SK-N-SH (cell line): ENCODE results near the gene ADCY10. TPM values are rescaled to one million over a fixed set of nuclear protein-coding genes. Genes with fewer than 3 reads are reported as not detected.

Experiments used
- CTCF ChIA-PET: fragments of 300-600, 350-600 bp; formaldehyde crosslinking; extraction: SDS; loops from one replicate; lab custom pipeline; 2021; lab: Yijun Ruan, JAX
- POLR2A ChIA-PET: fragments of 350-600 bp; sonication (Branson Sonifier 250); formaldehyde crosslinking; extraction: SDS; loops from one replicate; lab custom pipeline; 2020; ENCODE audit warnings: antibody characterized with exemption, inconsistent platforms; lab: Yijun Ruan, JAX
- DNase-seq: peaks from one replicate; pipeline ENCODE4 v3.0.0; 2012
- H2AFZ ChIP-seq: fragments of 200-600 bp; sonication (generic); 2 replicates; pipeline ENCODE4 v1.8.1; 2016; ENCODE audit warnings: antibody characterized with exemption, mild to moderate bottlenecking, low read depth
- H3F3A ChIP-seq: fragments of 200-600 bp; sonication (generic); replicated peaks from 2 replicates; pipeline ENCODE3; 2016; ENCODE audit warnings: antibody characterized with exemption, mild to moderate bottlenecking; ENCODE audit not compliant: insufficient read depth
- H3K27ac ChIP-seq, 2 experiments: fragments of 200-500 bp in 1 of 2; fragments of 200-600 bp in 1 of 2; sonication (Bioruptor generic) in 1 of 2; sonication (generic), shearing (Covaris generic) in 1 of 2; 2 replicates each; pipeline versions ENCODE4 v1.5.1 to v1.6.1; 2014 to 2016; ENCODE audit warnings: low read depth in 2 of 2, inconsistent platforms in 1 of 2, low read length in 1 of 2, mild to moderate bottlenecking in 1 of 2, mixed read lengths in 1 of 2
- H3K27me3 ChIP-seq: fragments of 200-600 bp; sonication (generic), shearing (Covaris generic); 2 replicates; pipeline ENCODE4 v1.6.1; 2016; ENCODE audit warnings: mixed run types; ENCODE audit not compliant: insufficient read depth
- H3K36me3 ChIP-seq, 2 experiments: fragments of 200-500 bp in 1 of 2; fragments of 200-600 bp in 1 of 2; sonication (Bioruptor generic) in 1 of 2; sonication (generic) in 1 of 2; replicated peaks in 1 of 2; 2 replicates each; pipeline versions ENCODE3 to v1.5.1; 2014 to 2016; ENCODE audit warnings: low read length in 1 of 2, mild to moderate bottlenecking in 1 of 2; ENCODE audit not compliant: insufficient read depth in 2 of 2, control insufficient read depth in 1 of 2
- H3K4me1 ChIP-seq, 2 experiments: fragments of 200-500 bp in 1 of 2; fragments of 200-600 bp in 1 of 2; sonication (Bioruptor generic) in 1 of 2; sonication (generic), shearing (Covaris generic) in 1 of 2; 2 replicates each; pipeline versions ENCODE4 v1.5.1 to v1.6.1; 2014 to 2016; ENCODE audit warnings: low read depth in 1 of 2, low read length in 1 of 2, mixed run types in 1 of 2; ENCODE audit not compliant: insufficient read depth in 2 of 2, control insufficient read depth in 1 of 2
- H3K4me2 ChIP-seq: fragments of 200-600 bp; sonication (generic), shearing (Covaris generic); 2 replicates; pipeline ENCODE4 v1.6.1; 2017; ENCODE audit warnings: mixed run types
- H3K4me3 ChIP-seq, 2 experiments: fragments of 200-500 bp in 1 of 2; fragments of 200-600 bp in 1 of 2; sonication (Bioruptor generic) in 1 of 2; sonication (generic), shearing (Covaris generic) in 1 of 2; 2 replicates each; pipeline versions ENCODE4 v1.5.1 to v1.8.1; 2014 to 2016; ENCODE audit warnings: low read depth in 2 of 2, inconsistent platforms in 1 of 2, low read length in 1 of 2, mild to moderate bottlenecking in 1 of 2, mixed read lengths in 1 of 2, moderate library complexity in 1 of 2
- H3K79me2 ChIP-seq: fragments of 200-600 bp; sonication (generic); 2 replicates; pipeline ENCODE4 v1.8.1; 2017; ENCODE audit warnings: mild to moderate bottlenecking; ENCODE audit not compliant: insufficient read depth
- H3K9ac ChIP-seq: fragments of 200-600 bp; sonication (generic); 2 replicates; pipeline ENCODE4 v1.6.1; 2017; ENCODE audit warnings: mixed run types
- H3K9me2 ChIP-seq: fragments of 200-600 bp; sonication (generic); 2 replicates; pipeline ENCODE4 v1.6.1; 2017; ENCODE audit warnings: mixed run types
- H3K9me3 ChIP-seq: fragments of 200-600 bp; sonication (generic); 2 replicates; pipeline ENCODE4 v1.6.1; 2017; ENCODE audit warnings: mixed run types, mild to moderate bottlenecking, moderate library complexity
- H4K20me1 ChIP-seq: fragments of 200-600 bp; sonication (generic); 2 replicates; pipeline ENCODE4 v1.6.1; 2017; ENCODE audit warnings: mild to moderate bottlenecking, mixed run types; ENCODE audit not compliant: insufficient read depth
- CHD2 ChIP-seq: fragments of 150-350 bp; IDR thresholded peaks from 2 replicates; pipeline ENCODE4 v1.6.1; 2018; ENCODE audit warnings: low read length; ENCODE audit not compliant: partially characterized antibody
- ELF1 ChIP-seq: IDR thresholded peaks from 2 replicates; pipeline ENCODE4 v1.4.0; 2012
- EZH2phosphoT487 ChIP-seq: fragments of 200-600 bp; sonication (generic); IDR thresholded peaks from 2 replicates; pipeline ENCODE4 v1.6.1; 2017; ENCODE audit warnings: low read depth, mixed run types, mild to moderate bottlenecking, antibody characterized with exemption, moderate library complexity, borderline replicate concordance
- GABPA ChIP-seq: IDR thresholded peaks from 2 replicates; pipeline ENCODE4 v1.4.0; 2012; ENCODE audit warnings: low read depth, mild to moderate bottlenecking
- MXI1 ChIP-seq: IDR thresholded peaks from 2 replicates; pipeline ENCODE4 v1.6.1; 2012; ENCODE audit warnings: mild to moderate bottlenecking, low read depth, low read length, improper control_type of control experiment
- NFIC ChIP-seq: IDR thresholded peaks from 2 replicates; pipeline ENCODE4 v1.4.0; 2012; ENCODE audit warnings: borderline replicate concordance
- PBX3 ChIP-seq: IDR thresholded peaks from 2 replicates; pipeline ENCODE4; 2012
- POLR2AphosphoS5 ChIP-seq: IDR thresholded peaks from 2 replicates; pipeline ENCODE4 v1.6.1; 2012; ENCODE audit warnings: low read depth, low read length
- REST ChIP-seq: IDR thresholded peaks from 2 replicates; pipeline ENCODE4 v1.6.1; 2012; ENCODE audit warnings: mild to moderate bottlenecking, low read depth, low read length, moderate library complexity
- RXRA ChIP-seq: IDR thresholded peaks from 2 replicates; pipeline ENCODE4 v1.4.0; 2012; ENCODE audit warnings: low read depth, mild to moderate bottlenecking, borderline replicate concordance
- TCF12 ChIP-seq: IDR thresholded peaks from 2 replicates; pipeline ENCODE4 v1.4.0; 2012
- YY1 ChIP-seq: IDR thresholded peaks from 2 replicates; pipeline ENCODE4 v1.4.0; 2012; ENCODE audit warnings: low read depth, mild to moderate bottlenecking
- WGBS: methylation state at CpG from one replicate; pipeline ENCODE4 v1.1.6; 2017; ENCODE audit warnings: low lambda C conversion rate; 5-methylcytosine and 5-hydroxymethylcytosine counted together
- polyA plus RNA-seq, 3 experiments: library from polyadenylated mRNA; depleted of rRNA; stranded (reverse); fragments of >200 nt; gene quantifications; 2 replicates each; pipeline ENCODE4 v1.2.3, GENCODE V29; 2012

Gene ADCY10
- polyA plus RNA-seq, 1 of the 3 experiments (the other 2 are of a cell fraction): 0.10 TPM

- no peak for TF ChIP-seq PBX3
- TF ChIP-seq POLR2AphosphoS5: no peak
- no peak for TF ChIP-seq NFIC
- TF ChIP-seq TCF12: no peak
- Histone ChIP-seq H3K9me3 (no peaks in the 10 kb centered on the region), H3K4me3 (no peak overlapping the region), H2AFZ (no peak overlapping the region), H4K20me1 (no peaks in the 10 kb centered on the region), H3K9ac (no peak overlapping the region), H3K4me1 (no peaks in the 10 kb centered on the region; a peak in 1 of 4 replicates), H3K27ac (no peak overlapping the region), H3F3A (no peaks in the 10 kb centered on the region), H3K36me3 (no peaks in the 10 kb centered on the region), H3K27me3 (no peaks in the 10 kb centered on the region), H3K4me2 (no peak overlapping the region), H3K79me2 (no peaks in the 10 kb centered on the region), H3K9me2 (no peaks in the 10 kb centered on the region)
- ChIA-PET POLR2A (no interaction called here), CTCF (no interaction called here)
- no peak for DNase-seq
- 96% methylated on average over 4 of the region's 4 CpGs for WGBS
Measured at GRCh38 chr1:167900907-167901306, 13.0 kb downstream of the ADCY10 start.

GRCh38 chr1:167899253-167899681 lies 14.7 kb downstream of the ADCY10 start:
- no peak for DNase-seq
- no peak overlapping the region for H3K4me3 ChIP-seq
- H4K20me1 ChIP-seq: no peaks in the 10 kb centered on the region
- H3K4me2 ChIP-seq: no peak overlapping the region
- no peaks in the 10 kb centered on the region for H3F3A ChIP-seq
- no peaks in the 10 kb centered on the region for H3K9me2 ChIP-seq
- CTCF ChIA-PET: no interaction called here
- no peaks in the 10 kb centered on the region for H3K27me3 ChIP-seq
- H3K4me1 ChIP-seq: no peaks in the 10 kb centered on the region
- TF ChIP-seq CHD2: no peak
- no peak for TF ChIP-seq MXI1
- TF ChIP-seq YY1: no peak
- no peak for TF ChIP-seq EZH2phosphoT487
- no peak for TF ChIP-seq ELF1
- no peak for TF ChIP-seq TCF12
- TF ChIP-seq RXRA: no peak
- no peak for TF ChIP-seq NFIC
- TF ChIP-seq REST: no peak
- no peak for TF ChIP-seq GABPA
- no peak overlapping the region for H2AFZ ChIP-seq
- H3K27ac ChIP-seq: no peak overlapping the region
- 83% methylated on average over 4 of the region's 4 CpGs for WGBS
- H3K9me3 ChIP-seq: no peaks in the 10 kb centered on the region
- no peak overlapping the region for H3K9ac ChIP-seq
- POLR2A ChIA-PET: no interaction called here
- no peaks in the 10 kb centered on the region for H3K36me3 ChIP-seq
- no peaks in the 10 kb centered on the region for H3K79me2 ChIP-seq
